Epithelial cell of prostate (primary cell): ENCODE data around the gene MRPL55.

Source experiments
- DNase-seq: peaks from one replicate; pipeline ENCODE4 v3.0.0-alpha.2; 2011; ENCODE audit warnings: low read depth, low spot score
- H3K27ac ChIP-seq: fragments of 450-650 bp; 2 replicates; pipeline ENCODE4 v1.5.1; 2017; ENCODE audit warnings: mild to moderate bottlenecking

The MRPL55 gene

GRCh38 chr1:228090613-228091081 lies 18.5 kb downstream of the MRPL55 start:
- peak overlapping the region; percentile 89 for H3K27ac ChIP-seq
- no peak for DNase-seq

- peak overlapping the region; percentile 89 for H3K27ac ChIP-seq
- no peak for DNase-seq
Measured at GRCh38 chr1:228089519-228090380, 19.3 kb downstream of the MRPL55 start.

GRCh38 chr1:228088586-228089498 lies 20.3 kb downstream of the MRPL55 start:
- no peak for DNase-seq
- H3K27ac ChIP-seq, result peak overlapping the region; percentile 89

GRCh38 chr1:228087771-228088251 lies 21.3 kb downstream of the MRPL55 start:
- peak overlapping the region; percentile 89 for H3K27ac ChIP-seq
- DNase-seq, result no peak

GRCh38 chr1:228085287-228085951 lies 23.7 kb downstream of the MRPL55 start:
- peak overlapping the region; percentile 89 for H3K27ac ChIP-seq
- DNase-seq, result no peak

- DNase-seq, result no peak
- peak overlapping the region; percentile 89 for H3K27ac ChIP-seq
Measured at GRCh38 chr1:228084797-228085196, 24.3 kb downstream of the MRPL55 start.

- DNase-seq, result no peak
- peak overlapping the region; percentile 89 for H3K27ac ChIP-seq
Measured at GRCh38 chr1:228084325-228084724, 24.8 kb downstream of the MRPL55 start.

- DNase-seq, result no peak
- H3K27ac ChIP-seq, result peak overlapping the region; percentile 89
Measured at GRCh38 chr1:228083871-228084278, 25.2 kb downstream of the MRPL55 start.

- no peak for DNase-seq
- H3K27ac ChIP-seq, result peak overlapping the region; percentile 89
Measured at GRCh38 chr1:228082918-228083870, 25.9 kb downstream of the MRPL55 start.

- DNase-seq, result peak; percentile 51
- peak within 1 kb of the TSS; percentile 89 for H3K27ac ChIP-seq
Measured at GRCh38 chr1:228082214-228082917, 26.7 kb downstream of the MRPL55 start, which contains the start of gene ARF1. Gene ARF1 (plus strand): TSS chr1:228082708. CDS start chr1:228097115, 14,407 bp downstream.

GRCh38 chr1:228081578-228082213 lies 27.4 kb downstream of the MRPL55 start:
- DNase-seq, result no peak
- H3K27ac ChIP-seq, result peak overlapping the region; percentile 89

- H3K27ac ChIP-seq, result no peak overlapping the region
- DNase-seq, result no peak
Measured at GRCh38 chr1:228081144-228081543, 28.0 kb downstream of the MRPL55 start.

GRCh38 chr1:228079601-228080263 lies 29.4 kb downstream of the MRPL55 start:
- no peak for DNase-seq
- H3K27ac ChIP-seq, result no peak overlapping the region

GRCh38 chr1:228079013-228079412 lies 30.1 kb downstream of the MRPL55 start:
- DNase-seq, result no peak
- H3K27ac ChIP-seq, result no peak overlapping the region

GRCh38 chr1:228077565-228078330 lies 31.4 kb downstream of the MRPL55 start:
- H3K27ac ChIP-seq, result no peak overlapping the region
- DNase-seq, result no peak

- H3K27ac ChIP-seq, result no peak overlapping the region
- no peak for DNase-seq
Measured at GRCh38 chr1:228076796-228077430, 32.2 kb downstream of the MRPL55 start.
